HG03432 (cell line): Measurements from ENCODE around the gene AMBRA1.

Experiments
- ATAC-seq: cut with Tn5 transposase; IDR thresholded peaks from one replicate; pipeline ENCODE4 v1.9.1; 2021; ENCODE audit warnings: mild to moderate bottlenecking, moderate library complexity; ENCODE audit not compliant: unreplicated experiment

AMBRA1 gene

GRCh38 chr11:46514370-46514769 lies 79.5 kb downstream of the AMBRA1 start:
- no peak for ATAC-seq

- no peak for ATAC-seq
Observed at GRCh38 chr11:46513934-46514342, 79.9 kb downstream of the AMBRA1 start.

GRCh38 chr11:46512261-46512881 lies 81.5 kb downstream of the AMBRA1 start:
- no peak for ATAC-seq

GRCh38 chr11:46511342-46511741 lies 82.5 kb downstream of the AMBRA1 start:
- no peak for ATAC-seq

GRCh38 chr11:46508360-46508759 lies 85.5 kb downstream of the AMBRA1 start:
- ATAC-seq, result no peak

- ATAC-seq, result no peak
Observed at GRCh38 chr11:46506483-46506791, 87.4 kb downstream of the AMBRA1 start.

GRCh38 chr11:46505741-46506482 lies 87.9 kb downstream of the AMBRA1 start:
- ATAC-seq, result no peak

- no peak for ATAC-seq
Observed at GRCh38 chr11:46504817-46505613, 88.8 kb downstream of the AMBRA1 start.

GRCh38 chr11:46499821-46500220 lies 94.0 kb downstream of the AMBRA1 start:
- ATAC-seq, result no peak

- no peak for ATAC-seq
Observed at GRCh38 chr11:46498968-46499367, 94.9 kb downstream of the AMBRA1 start.

GRCh38 chr11:46498179-46498578 lies 95.6 kb downstream of the AMBRA1 start:
- no peak for ATAC-seq

- ATAC-seq, result no peak
Observed at GRCh38 chr11:46497498-46497897, 96.3 kb downstream of the AMBRA1 start.

- ATAC-seq, result no peak
Observed at GRCh38 chr11:46493791-46494190, 100.0 kb downstream of the AMBRA1 start.

- no peak for ATAC-seq
Observed at GRCh38 chr11:46492532-46492931, 101.3 kb downstream of the AMBRA1 start.

- no peak for ATAC-seq
Observed at GRCh38 chr11:46491661-46492330, 102.0 kb downstream of the AMBRA1 start.

GRCh38 chr11:46490666-46491065 lies 103.2 kb downstream of the AMBRA1 start:
- no peak for ATAC-seq

- peak; percentile 59 for ATAC-seq
Observed at GRCh38 chr11:46489656-46490560, 103.9 kb downstream of the AMBRA1 start.

GRCh38 chr11:46485856-46486443 lies 107.9 kb downstream of the AMBRA1 start:
- no peak for ATAC-seq

GRCh38 chr11:46484101-46484500 lies 109.7 kb downstream of the AMBRA1 start:
- no peak for ATAC-seq

GRCh38 chr11:46480909-46481308 lies 112.9 kb downstream of the AMBRA1 start:
- no peak for ATAC-seq
